Measurements from ENCODE around the gene C11orf24.
A peak's percentile ranks its signal among the peaks of the same experiment; 100 is the strongest.
"Not testable (repeated sequence)": the region's sequence is repeated elsewhere in the genome, so short reads cannot be mapped to it uniquely, and the experiment has no call there.

The C11orf24 gene

DNA sequence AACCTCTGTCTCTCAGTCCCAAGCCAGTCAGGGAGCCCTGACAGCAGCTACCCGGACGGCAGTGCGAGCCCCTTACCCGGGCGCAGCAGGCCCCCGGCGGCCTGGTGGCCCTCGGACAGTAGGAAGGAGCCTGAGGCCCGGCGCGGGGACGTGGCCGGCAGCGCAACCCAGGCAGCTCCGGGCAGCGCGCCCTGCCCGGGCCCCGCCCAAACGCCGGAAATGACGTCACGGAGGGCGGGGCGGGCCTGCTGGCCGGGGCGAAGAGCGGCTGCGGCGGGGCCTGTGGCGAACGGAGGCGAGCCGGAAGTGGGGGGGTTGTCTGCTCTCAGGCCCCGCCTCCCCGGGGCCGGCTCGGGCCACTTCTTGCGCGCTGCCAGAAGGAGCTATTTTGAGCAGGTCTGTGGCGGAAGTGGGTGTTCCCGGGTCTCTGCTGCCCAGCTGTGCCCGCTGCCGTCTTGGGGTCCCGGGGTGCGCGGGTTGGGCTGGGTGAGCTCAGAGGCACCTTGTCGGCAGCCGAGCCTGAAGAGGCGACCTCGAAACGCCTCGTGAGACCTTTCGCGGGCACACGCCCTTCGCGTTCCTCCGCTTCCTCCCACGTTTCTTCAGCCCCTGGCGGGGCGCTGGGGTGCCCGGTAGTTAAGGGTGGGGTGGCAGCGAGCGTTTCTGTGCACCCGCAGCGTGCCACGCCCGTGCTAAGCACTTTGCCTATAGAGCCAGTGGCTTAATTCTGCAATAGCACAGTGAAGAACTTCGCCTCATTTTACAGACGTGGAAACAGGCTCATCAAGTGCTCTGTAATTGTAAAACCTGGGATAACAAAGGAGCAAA lies at the start of gene C11orf24:
Gene C11orf24 (minus strand): TSS at position 193 of the 828 bp plus-strand sequence. CDS start 8,206 bp downstream, outside the sequence.
- peak; percentile 64 for DNase-seq

DNA sequence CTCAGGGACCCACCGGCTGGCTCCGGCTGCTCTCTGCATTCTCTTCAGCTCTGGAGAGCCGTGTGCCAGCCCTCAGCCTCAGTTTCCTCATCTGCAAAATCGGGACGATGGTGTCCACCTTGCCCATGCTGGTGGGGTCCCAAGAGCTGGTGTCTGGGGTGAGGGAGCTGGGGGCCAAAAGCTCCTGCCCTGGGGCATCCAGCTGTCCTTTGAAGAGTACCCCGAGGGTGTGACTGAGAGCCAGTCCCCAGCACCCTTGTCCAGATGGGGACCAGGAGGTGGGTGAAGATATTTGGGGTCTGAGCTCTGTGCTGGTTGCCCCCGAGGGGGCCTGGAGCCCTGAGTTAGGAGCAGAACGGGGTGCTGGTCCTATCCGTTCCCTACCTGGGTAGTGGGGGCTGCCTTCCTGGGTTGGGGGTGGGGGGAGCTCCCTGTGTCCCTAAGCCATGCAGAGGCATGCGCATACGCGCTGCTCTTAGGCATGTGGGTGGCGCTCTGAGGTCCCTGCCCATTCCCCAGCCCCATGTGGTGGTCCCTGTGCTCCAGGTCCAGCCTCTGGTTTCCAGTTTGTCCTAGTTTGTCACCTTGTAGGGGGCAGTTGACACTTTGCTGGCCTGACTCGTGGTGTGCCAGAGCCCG lies 45.5 kb upstream of the C11orf24 start:
- no peak for DNase-seq

DNA sequence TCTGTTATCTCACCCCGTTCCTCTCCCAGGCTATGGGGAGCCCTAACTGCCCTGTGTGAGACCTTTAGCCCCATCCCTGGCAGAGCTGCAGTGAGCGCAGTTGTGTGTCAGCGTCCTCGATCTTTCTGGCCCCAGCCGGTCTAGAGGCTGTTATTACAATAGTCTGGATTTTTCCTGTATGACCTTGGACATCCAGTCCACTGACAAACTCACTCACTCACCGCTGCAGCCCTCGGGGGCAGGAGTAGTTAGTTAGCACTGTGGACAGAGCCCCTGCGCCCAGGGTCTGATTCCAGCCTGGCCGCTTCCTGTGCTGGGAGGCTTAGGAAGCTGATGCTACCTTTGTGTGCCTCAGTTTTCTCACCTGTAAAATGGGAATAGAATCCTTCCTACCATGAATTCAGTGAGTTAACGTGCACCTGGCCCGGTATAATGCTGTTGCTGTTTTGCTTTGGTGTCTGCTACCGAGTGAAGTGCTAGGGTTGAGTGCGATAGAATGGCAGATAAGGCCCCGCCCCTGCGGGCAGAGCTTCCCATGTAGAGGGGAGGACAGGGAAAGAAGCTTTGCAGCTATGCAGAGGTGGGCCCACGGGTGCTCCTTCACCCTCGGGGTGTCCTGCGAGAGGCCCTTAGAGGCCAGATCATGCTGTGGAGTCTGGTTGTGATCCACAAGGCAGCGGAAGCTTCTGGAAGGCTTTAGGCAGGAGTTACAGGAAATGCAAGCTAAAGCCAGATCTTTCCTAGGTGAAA lies 43.6 kb upstream of the C11orf24 start:
- DNase-seq, result no peak

DNA sequence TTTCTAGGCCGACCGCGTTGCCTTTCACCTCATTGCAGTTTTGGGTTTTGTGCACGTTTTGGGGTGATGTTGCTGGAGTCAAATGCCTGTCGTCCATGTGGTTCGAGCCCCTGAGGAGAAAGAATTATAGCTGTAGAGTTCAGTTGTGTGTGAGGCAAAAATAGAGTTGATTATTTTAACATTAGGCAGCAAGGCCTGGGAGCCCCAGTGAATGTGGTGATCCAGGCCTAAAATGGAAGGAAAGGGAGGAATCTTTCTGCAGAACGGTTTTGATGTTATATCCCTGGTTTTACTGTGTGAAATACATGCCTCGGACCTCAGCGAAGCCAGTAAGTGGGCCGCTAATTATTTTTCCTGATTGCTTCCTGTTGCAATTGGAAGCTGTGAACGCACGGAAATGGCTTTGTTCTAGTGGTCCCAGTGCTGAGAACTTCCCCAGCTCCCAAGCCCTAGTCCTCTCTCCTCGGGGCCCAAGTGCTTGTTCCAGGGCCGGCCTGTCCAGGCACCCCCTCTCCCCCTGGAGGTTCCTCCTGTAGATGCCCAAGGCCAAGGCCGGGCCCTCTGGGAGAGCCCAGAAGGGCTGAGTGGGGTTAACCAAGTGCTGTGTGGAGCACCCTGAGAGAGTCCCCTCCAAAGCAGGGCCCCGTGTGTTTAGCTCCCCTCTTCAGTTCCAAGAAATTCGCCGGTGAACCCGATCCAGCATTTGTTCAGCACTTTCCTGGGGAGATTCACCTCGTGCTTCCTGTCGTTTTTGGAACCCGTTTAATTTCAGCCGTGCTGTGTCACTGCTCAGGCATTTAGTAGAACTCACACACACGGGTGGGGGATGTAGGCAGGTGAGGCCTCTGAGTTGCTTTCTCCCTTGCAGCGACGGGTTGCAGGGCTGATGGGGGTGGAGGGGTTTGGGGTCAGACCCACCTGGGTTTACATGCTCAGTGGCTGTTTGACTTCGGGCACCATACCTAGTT lies 42.7 kb upstream of the C11orf24 start:
- DNase-seq, result no peak

DNA sequence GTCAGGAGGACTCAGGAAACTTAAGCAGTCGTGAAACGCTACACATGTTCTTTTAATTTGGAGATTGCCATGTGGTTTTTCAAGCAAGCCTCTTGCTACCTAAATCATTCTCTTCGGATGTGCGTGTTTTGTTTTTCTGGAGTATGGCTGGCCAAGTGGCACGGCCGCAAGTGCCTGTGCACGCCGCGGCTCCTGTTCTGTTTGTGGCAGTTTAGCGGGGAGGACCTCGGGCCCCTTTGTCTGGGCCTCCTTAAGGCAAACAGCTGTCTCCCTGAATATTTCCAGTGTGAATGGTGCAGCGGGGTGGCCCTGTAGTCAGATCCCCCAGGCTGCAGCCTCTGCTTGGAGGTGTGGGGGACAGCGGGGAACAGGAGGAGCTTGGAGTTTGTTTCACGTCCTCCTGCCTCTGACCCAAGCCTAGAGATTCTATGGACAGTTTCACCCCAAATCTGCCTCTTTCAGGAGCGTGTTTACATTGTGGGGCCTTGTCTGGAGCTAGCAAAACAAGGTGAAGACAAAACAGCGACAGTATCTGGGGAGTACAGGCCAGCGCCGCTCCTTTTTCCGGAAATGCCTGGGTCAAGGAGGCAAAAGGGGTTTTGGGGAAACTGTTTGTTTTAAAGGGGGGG lies 41.9 kb upstream of the C11orf24 start:
- DNase-seq, result no peak

DNA sequence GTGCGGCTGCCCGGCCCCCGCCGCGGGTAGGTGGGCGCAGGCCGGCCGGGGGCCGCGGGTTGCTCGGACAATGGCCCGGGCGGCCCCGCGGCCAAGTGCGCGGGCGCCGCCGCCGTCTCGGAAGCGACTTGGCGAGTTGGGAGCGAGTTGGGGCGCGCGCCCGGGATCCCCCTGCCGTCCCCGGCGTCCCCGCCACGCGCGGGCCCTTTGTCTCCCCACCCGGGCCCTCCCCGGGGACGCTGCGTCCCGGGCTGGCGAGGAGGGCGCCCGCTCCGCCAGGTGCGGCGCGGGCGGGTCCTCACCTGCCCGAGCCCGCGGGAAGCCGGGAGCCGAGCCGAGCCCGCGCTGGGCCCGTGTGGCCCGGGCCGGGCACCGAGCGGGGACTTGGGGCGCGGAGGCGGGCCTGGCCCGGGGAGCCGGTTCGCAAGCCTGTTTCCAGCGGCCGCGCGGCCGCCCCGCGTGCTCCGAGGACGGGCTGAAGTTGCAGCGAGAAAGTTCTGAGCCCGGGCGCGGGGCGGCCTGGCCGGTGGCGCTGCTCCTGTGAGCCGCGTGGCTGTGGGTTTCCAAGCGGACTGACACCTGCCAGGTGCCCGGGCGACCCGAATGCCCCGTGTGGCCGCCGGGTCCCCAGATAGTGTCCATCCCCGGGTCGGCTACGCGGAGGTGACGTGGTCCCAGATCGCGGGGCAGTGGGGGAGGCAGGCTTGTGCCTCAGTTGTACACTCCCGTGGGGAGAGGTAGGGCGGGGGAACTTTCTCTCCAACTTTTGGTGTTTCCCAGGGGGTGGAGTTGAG lies 41.2 kb upstream of the C11orf24 start:
- DNase-seq, result no peak

DNA sequence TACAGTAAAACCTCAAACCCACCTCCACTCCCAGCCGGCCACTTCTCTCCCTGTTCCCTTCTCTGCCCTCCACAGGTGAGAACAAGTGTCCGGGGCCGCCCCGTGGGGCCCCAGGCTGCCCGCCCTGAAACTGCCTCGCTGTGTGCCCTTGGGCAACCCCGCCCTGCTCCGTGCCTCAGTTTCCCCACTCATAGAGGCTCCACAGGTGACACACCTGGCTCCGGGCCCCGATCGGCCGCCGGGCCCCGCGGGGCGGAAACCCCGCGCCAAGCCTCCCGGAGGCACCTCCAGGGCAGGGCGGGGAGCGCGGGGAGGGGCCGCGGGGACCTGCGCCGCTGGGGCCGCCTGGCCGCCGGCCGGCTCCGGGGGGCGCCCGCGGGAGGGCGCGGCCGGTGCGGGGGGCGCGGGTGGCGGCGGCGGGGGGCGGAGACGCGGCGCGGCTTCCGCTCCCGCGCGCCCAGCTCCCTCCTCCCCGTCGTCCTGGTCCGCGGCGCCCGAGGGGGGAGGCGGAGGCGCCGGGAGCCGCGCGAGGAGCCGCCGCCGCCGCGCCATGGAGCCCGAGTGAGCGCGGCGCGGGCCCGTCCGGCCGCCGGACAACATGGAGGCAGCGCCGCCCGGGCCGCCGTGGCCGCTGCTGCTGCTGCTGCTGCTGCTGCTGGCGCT lies 40.5 kb upstream of the C11orf24 start, which contains the start of gene LRP5:
Gene LRP5 (plus strand): TSS at position 475 of the 663 bp plus-strand sequence. CDS start 124 bp downstream, at position 599.
- DNase-seq, result no peak

DNA sequence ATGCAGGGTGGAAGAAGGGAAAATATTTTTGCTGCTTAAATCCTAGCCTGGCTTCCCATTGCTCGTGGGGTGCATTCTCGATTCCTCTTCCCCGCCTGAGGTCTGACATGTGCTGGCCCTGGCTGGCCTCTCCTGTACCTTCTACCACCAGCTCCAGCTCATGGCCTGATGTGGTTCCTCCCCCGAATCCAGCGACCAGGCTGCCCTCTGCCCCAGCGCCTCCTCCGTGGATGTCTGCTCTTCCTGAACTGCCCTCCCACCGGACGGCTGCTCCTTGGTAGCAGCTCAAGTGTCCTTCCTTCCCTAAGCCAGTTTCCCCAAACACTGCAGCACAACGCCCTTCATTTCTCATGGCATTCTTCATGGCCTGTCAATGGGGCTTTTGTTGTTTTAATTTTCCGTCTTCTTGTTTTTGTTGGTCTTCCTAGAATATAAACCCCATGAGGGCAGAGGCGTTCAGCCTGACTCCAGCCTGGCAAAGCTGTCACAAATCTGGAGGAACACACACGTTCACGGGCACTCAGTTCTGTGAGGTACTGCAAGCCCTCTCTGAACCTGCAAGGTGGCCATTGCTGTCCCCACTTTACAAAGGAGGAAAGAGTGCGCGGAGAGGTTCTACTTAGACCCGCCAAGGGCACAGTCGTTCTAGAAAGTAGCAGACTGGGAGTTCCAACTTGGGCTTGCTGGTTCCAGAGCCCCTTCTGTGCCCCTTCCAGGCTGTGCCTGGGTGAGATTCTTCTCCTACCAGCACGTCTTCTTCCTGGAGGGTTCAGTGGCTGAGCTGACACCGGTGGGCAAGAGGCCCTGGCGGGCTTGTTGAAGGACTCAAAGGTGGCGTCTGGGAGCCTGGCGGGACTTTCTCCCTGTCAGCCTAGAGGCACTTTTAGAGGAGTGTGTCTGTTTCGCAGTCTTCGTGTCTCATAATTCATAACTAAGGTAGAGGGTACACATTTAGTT lies 39.7 kb upstream of the C11orf24 start:
- DNase-seq, result no peak

DNA sequence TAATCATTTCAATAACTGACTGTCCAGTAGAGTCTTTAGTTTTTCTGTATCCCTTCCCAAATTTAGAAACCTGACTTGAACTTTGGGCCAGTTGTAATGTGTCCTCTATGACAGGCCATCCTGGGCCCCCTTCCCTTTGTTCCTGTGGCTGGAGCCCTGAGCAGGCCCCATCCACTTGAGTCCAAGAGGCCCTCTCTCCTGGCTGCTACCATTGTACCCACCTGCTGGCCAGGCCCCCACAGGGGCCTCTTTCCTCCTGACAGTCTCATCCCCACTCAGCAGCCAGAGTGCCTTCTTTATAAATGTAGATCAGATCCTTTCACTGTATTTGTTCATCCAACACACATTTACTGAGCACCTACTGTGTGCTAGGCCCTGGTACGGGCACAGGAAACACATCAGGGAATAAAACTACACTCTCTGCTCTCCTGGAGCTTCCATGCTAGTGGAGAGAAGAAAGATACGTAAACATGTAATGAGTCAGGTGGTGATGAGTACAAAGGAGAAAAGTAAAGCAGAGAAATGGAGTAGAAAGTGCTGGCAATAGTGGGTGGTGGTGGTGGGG lies 37.9 kb upstream of the C11orf24 start:
- no peak for DNase-seq

DNA sequence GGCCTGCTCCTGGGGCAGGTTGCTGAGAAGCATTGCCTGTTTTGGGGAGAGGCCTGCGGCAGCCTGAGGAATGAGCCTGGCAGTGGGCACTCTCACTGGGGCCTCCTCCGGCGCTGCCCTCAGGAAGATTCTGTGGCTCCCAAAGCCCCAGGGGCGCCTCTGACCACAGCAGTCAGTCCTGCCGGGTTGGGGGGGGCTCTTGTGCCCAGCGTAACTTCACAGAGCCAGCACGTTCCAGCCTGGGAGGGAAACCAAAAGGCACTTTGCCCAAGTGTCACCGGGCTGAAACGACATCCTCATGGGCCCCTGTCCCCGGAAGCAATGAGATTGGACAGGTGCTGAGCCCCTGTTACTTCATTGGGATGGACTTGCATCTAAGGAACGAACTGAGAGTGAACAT lies 36.3 kb upstream of the C11orf24 start:
- DNase-seq, result no peak

DNA sequence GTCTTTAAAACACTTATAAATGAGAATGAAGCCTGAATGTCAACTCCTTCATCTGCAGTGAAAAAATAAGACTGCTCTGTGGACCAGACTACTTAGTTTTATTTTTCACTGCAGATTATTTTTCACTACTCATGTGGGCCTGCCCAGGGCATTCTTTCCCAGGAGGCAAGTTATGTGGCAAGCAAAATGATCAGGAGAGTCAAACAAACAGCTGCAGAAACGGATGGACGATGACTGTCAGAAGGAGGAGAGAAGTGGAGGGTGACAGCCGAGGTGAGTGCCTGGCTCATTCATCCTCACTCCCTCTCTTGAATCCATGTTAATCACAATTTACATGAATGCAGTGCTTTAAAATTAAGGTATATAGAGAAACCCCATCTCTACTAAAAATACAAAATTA lies 34.9 kb upstream of the C11orf24 start:
- no peak for DNase-seq

DNA sequence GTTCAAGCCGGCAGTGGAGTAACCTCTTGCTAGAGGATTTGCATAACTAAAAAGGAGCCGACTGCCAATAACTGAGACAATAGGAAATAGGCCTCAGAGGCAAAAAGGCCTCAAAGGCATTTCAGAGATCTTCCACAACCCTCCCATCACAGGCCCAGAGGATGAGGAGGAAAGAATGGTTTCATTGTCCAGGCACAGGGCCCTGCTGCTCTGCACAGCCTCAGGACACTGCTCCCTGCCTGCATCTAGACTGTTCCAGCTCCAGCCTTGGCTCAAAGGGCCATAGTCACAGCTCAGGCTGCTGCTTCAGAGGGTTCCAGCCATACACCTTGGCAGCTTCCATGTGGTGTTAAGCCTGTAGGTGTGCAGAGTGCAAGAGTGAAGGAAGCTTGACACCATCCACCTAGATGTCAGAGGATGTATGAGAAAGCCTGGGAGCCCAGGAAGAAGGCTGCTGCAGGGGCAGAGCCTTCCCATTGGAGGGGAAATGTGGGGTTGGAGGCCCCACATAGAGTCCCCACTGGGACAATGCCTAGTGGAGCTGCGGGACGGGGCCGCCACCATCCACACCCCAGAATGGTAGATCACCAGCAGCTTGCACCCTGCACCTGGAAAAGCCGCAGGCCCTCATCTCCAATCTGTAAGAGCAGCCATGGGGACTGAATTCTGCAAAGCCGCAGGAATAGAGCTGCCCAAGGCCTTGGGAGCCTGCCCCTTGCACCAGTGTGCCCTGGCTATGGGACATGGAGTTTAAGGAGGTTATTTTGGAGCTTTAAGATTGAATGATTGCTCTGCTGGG lies 32.4 kb upstream of the C11orf24 start:
- no peak for DNase-seq

DNA sequence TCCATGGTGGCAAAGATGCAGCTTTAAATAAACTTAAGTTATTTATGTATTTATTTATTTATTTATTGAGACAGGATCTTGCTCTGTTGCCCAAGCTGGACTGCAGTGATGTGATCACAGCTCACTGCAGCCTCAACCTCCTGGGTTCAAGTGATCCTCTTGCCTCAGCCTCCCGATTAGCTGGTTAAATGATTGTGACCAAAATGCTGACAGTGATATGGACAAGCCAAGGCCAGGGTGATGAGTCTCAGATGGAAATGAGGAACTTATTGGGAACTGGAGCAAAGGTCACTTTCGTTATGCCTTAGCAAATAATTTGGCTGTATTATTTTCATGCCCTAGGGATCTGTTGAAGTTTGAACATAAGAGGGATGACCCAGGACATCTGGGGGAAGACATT lies 31.3 kb upstream of the C11orf24 start:
- DNase-seq, result no peak

DNA sequence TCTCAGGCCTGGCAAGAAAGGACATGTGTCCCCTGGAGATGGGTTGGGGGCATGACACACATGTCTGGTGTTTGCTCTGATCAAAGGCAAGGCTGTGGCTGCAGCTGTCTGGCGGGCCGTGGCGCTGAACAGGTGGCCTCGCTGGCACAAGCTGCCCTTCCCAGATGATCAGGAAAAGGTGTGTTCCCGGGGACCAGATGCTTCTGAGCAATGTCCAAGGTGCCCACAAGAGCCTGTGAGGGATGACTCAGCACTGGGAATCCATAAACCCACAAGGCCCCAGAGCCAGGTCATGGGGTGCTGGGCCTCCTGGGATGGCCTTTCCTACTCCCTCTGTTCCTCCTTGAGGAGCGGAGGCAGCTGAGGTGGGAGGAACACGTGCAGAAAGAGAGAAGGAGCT lies 30.9 kb upstream of the C11orf24 start:
- no peak for DNase-seq

DNA sequence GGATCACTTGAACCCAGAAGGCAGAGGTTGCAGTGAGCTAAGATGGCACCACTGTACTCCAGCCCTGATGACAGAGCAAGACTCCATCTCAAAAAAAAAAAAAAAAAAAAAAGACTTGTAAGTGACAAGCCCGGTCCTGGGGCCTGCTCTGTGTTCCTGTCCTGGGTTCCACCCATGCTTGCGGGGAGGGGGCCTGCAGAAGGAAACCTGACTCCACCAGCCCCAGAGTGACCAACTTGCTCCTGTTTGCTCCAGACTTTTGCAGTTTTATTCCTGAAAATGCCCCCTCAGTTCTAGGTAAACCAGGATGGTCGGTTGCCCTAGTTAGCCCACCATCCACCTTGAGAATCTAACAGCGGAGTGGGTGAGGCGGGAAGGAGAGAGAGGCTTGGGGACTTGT lies 30.5 kb upstream of the C11orf24 start:
- DNase-seq, result no peak

DNA sequence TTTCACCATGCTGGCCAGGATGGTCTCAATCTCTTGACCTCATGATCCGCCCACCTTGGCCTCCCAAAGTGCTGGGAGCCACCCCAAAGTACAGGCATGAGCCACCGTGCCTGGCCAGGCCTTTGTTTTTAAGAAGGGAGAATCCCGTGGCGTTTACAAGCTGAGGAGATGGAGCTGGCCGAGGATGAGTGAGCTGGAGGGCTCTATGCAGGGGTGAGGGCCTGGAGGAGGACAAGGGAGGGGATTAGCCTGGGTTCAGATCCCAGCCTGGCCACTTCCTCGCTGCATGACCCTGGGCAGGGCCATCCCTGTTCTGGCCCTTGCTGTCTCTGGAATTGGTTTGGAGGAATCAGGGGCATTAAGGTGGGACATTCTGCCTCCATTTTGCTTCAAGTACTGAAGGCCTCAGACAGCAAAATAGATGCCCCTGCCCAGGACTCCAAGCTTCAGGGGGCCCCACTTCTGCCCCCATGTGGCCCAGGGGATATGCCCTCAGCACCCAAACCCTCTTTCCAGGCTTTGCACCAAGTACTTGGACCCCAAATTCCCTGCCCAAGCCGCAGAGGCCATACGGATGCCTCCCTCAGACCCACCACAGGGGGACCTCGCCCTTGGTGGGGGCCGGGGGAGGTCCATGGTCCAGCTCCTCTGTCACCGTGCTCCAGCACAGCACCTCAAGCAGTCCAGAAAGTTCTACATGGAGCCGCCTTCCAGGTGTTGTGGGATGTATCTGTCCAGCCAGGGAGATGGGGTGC lies 28.5 kb upstream of the C11orf24 start:
- no peak for DNase-seq

DNA sequence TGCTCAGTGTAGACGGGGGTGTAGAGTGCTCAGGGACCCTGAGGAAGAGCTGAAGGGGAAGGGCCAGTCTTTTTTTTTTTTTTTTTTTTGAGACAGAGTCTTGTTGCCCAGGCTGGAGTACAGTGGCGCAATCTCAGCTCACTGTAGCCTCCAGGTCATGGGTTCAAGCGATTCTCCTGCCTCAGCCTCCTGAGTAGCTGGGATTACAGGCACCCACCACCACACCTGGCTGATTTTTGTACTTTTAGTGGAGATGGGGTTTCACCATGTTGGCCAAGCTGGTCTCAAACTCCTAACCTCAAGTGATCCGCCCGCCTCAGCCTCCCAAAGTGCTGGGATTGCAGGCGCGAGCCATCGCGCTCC lies 27.7 kb upstream of the C11orf24 start:
- not testable (repeated sequence) for DNase-seq

Measured in NCI-H187 treated with DMSO at 0.1 percent for 48 hours (cell line).